Stimulated activated CD4-positive, alpha-beta T cell treated with anti-CD3 and anti-CD28 coated beads, Interleukin-1b, Interleukin-23, amount 100 ng/mL, for 24 hours (primary cell): Measurements from ENCODE around the gene REEP1.
A peak's percentile ranks its signal among the peaks of the same experiment; 100 is the strongest.
"Not testable (repeated sequence)": the region's sequence is repeated elsewhere in the genome, so short reads cannot be mapped to it uniquely, and the experiment has no call there.

Source experiments
- DNase-seq, 4 experiments: peaks; one replicate each; pipeline ENCODE4 v3.0.0-alpha.2; 2020; ENCODE audit warnings: low read depth in 4 of 4, low spot score in 1 of 4

The REEP1 gene

GRCh38 chr2:86202336-86202692 is 135.1 kb downstream of the REEP1 start:
- no peak for DNase-seq

GRCh38 chr2:86201671-86202335 is 135.6 kb downstream of the REEP1 start:
- DNase-seq, result no peak

GRCh38 chr2:86200564-86200963 is 136.9 kb downstream of the REEP1 start:
- DNase-seq, result not testable (repeated sequence)

- DNase-seq, result no peak
Observed at GRCh38 chr2:86199834-86200177, 137.6 kb downstream of the REEP1 start.

- no peak for DNase-seq
Observed at GRCh38 chr2:86195808-86196387, 141.5 kb downstream of the REEP1 start.

GRCh38 chr2:86195055-86195807 is 142.2 kb downstream of the REEP1 start, which contains the start of gene IMMT:
Gene IMMT, minus strand, starts transcription at chr2:86195462. Its CDS starts 80 bp downstream, at chr2:86195382.
- peak; percentile 85 to 97 (median 92) for DNase-seq

- no peak for DNase-seq
Observed at GRCh38 chr2:86194751-86195054, 142.7 kb downstream of the REEP1 start.

- DNase-seq, result no peak
Observed at GRCh38 chr2:86193901-86194567, 143.4 kb downstream of the REEP1 start.

GRCh38 chr2:86189782-86190416 is 147.5 kb downstream of the REEP1 start:
- no peak for DNase-seq

- no peak for DNase-seq
Observed at GRCh38 chr2:86186431-86186830, 151.0 kb downstream of the REEP1 start.

- no peak for DNase-seq
Observed at GRCh38 chr2:86185517-86186212, 151.8 kb downstream of the REEP1 start.

GRCh38 chr2:86176597-86176996 is 160.8 kb downstream of the REEP1 start:
- no peak for DNase-seq

GRCh38 chr2:86175828-86176227 is 161.6 kb downstream of the REEP1 start:
- DNase-seq, result no peak

- DNase-seq, result no peak
Observed at GRCh38 chr2:86174445-86174844, 163.0 kb downstream of the REEP1 start.

- no peak for DNase-seq
Observed at GRCh38 chr2:86172610-86173009, 164.8 kb downstream of the REEP1 start.

GRCh38 chr2:86171295-86171694 is 166.1 kb downstream of the REEP1 start:
- DNase-seq, result no peak

GRCh38 chr2:86170449-86170848 is 167.0 kb downstream of the REEP1 start:
- no peak for DNase-seq
